T-cell (primary cell): ENCODE results near the gene ACSF3. TPM values are rescaled to one million over a fixed set of nuclear protein-coding genes. Genes with fewer than 3 reads are reported as not detected.
A peak's percentile ranks its signal among the peaks of the same experiment; 100 is the strongest.

Experiments used
- ATAC-seq, 4 experiments: fragments of 200-7000 bp in 3 of 4; fragments of 150-1000 bp in 1 of 4; cut with Tn5 transposase; replicated peaks in 1 of 4; 1 replicate in 3 of 4; 2 replicates in 1 of 4; pipeline ENCODE4 v1.10.0; 2021; ENCODE audit warnings: moderate library complexity in 3 of 4, mild to moderate bottlenecking in 2 of 4, moderate number of reproducible peaks in 1 of 4
- CTCF ChIA-PET, 2 donors: fragments of 300-600 bp; sonication (Branson Sonifier 250); formaldehyde crosslinking; loops; one replicate each; lab custom pipeline; 2022; ENCODE audit warnings: antibody characterized with exemption in 2 of 2; lab: Charles Lee
- POLR2A ChIA-PET, 2 donors: fragments of 300-600 bp; sonication (Branson Sonifier 250); formaldehyde crosslinking; loops; one replicate each; lab custom pipeline; 2022; ENCODE audit warnings: antibody characterized with exemption in 2 of 2; lab: Charles Lee
- DNase-seq, 35 experiments: peaks; one replicate each; pipeline versions ENCODE4 v3.0.0 to v3.0.0-alpha.2; 2013 to 2023
- H3K27ac ChIP-seq: one replicate; pipeline ENCODE4 v1.5.1; 2013; ENCODE audit warnings: low read length
- H3K27me3 ChIP-seq, 2 experiments: replicated peaks in 1 of 2; 1 replicate in 1 of 2; 2 replicates in 1 of 2; pipeline versions ENCODE4 v1.6.1 to v1.7.0; 2013; ENCODE audit warnings: low read length in 1 of 2, mixed read lengths in 1 of 2; ENCODE audit not compliant: control insufficient read depth in 2 of 2, insufficient read depth in 2 of 2; ENCODE audit errors: extremely low read depth in 1 of 2
- H3K36me3 ChIP-seq, 2 donors: 1 replicate in 1 of 2; 2 replicates in 1 of 2; pipeline versions ENCODE4 v1.6.1 to v1.7.0; 2013; ENCODE audit warnings: low read length in 1 of 2; ENCODE audit not compliant: control insufficient read depth in 2 of 2, insufficient read depth in 1 of 2; ENCODE audit errors: extremely low read depth in 1 of 2
- H3K4me1 ChIP-seq, 2 experiments: 1 replicate in 1 of 2; 2 replicates in 1 of 2; pipeline versions ENCODE4 v1.6.1 to v1.7.0; 2013; ENCODE audit warnings: low read length in 2 of 2, mixed read lengths in 1 of 2; ENCODE audit not compliant: insufficient read depth in 2 of 2, control insufficient read depth in 1 of 2; ENCODE audit errors: extremely low read depth in 1 of 2
- H3K4me3 ChIP-seq, 2 donors: 1 replicate in 1 of 2; 2 replicates in 1 of 2; pipeline versions ENCODE4 v1.5.1 to v1.7.0; 2013; ENCODE audit warnings: mild to moderate bottlenecking in 2 of 2, low read length in 1 of 2, moderate library complexity in 1 of 2; ENCODE audit not compliant: control insufficient read depth in 1 of 2; ENCODE audit errors: extremely low read depth in 1 of 2
- H3K9me3 ChIP-seq: 2 replicates; pipeline ENCODE4 v1.7.0; 2013
- H3K27ac Mint-ChIP-seq, 2 donors: one replicate each; pipeline ENCODE4 v1.8.0; 2020 to 2021; ENCODE audit warnings: mild to moderate bottlenecking in 2 of 2, mixed read lengths in 2 of 2
- H3K27me3 Mint-ChIP-seq, 2 donors: one replicate each; pipeline ENCODE4 v1.8.0; 2021 to 2022; ENCODE audit warnings: mixed read lengths in 2 of 2
- H3K36me3 Mint-ChIP-seq: one replicate; pipeline ENCODE4 v1.8.0; 2021; ENCODE audit warnings: mixed read lengths
- H3K4me1 Mint-ChIP-seq, 3 donors: one replicate each; pipeline ENCODE4 v1.8.0; 2020 to 2022; ENCODE audit warnings: mixed read lengths in 3 of 3, mild to moderate bottlenecking in 1 of 3
- H3K4me3 Mint-ChIP-seq, 3 donors: one replicate each; pipeline ENCODE4 v1.8.0; 2020 to 2022; ENCODE audit warnings: mild to moderate bottlenecking in 3 of 3, mixed read lengths in 3 of 3, moderate library complexity in 3 of 3
- H3K9me3 Mint-ChIP-seq, 3 donors: one replicate each; pipeline ENCODE4 v1.8.0; 2020 to 2022; ENCODE audit warnings: mixed read lengths in 3 of 3
- WGBS: methylation state at CpG from one replicate; pipeline ENCODE4 v1.1.5; 2013; ENCODE audit warnings: missing lambda C conversion rate; ENCODE audit not compliant: insufficient coverage; 5-methylcytosine and 5-hydroxymethylcytosine counted together
- total RNA-seq, 35 experiments: library from RNA in 6 of 35; stranded (reverse) in 6 of 35; fragments of 120-200 nt in 1 of 35; gene quantifications; one replicate each; pipeline versions ENCODE4 v1.2.1 to v1.2.4 and lab custom pipeline; 2013 to 2026

ACSF3 gene
- total RNA-seq, 5 donors from 2014 or later (not counting 1 experiment from before 2014, with no cell fraction given), result 70.5 to 102 (median 79.9) TPM

DNA sequence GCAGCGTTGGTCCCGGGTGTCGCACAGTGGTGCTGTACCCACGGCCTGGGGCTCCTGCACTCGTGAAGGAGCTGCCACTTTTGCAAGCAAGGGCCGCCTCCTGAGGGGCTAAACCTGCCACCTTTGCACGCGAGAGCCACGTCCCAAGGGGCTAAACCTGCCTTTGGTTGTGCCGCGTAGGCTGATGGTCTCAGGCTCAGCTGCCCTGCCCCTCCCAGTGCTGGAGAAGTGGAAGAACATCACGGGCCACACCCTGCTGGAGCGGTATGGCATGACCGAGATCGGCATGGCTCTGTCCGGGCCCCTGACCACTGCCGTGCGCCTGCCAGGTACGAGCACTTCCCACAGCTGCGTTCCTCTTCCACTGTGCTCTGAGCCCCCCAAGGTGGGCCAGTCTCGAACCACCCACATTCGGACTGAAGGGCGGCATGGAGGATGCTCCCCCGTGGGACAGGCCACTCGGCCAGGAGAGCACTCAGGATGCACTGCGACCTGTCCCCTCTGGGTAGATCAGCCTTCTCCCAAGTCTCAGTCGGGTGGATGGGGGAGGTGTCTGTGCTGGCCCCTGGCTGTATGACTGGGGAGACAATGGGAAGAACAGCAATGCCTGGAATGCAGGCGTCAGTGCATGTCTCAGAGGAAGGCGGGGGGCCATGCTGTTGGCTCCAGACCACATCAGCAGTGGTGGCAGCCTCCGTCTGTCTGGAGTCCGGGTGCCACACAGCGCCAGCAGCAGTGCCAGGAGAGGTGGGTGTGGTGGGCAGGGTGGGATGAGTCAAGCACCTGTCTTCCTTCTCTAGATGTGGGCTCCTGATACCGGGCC, 20.7 kb downstream of the ACSF3 start:
- no peak for ATAC-seq
- 85% methylated on average over 29 of the region's 33 CpGs for WGBS

DNA sequence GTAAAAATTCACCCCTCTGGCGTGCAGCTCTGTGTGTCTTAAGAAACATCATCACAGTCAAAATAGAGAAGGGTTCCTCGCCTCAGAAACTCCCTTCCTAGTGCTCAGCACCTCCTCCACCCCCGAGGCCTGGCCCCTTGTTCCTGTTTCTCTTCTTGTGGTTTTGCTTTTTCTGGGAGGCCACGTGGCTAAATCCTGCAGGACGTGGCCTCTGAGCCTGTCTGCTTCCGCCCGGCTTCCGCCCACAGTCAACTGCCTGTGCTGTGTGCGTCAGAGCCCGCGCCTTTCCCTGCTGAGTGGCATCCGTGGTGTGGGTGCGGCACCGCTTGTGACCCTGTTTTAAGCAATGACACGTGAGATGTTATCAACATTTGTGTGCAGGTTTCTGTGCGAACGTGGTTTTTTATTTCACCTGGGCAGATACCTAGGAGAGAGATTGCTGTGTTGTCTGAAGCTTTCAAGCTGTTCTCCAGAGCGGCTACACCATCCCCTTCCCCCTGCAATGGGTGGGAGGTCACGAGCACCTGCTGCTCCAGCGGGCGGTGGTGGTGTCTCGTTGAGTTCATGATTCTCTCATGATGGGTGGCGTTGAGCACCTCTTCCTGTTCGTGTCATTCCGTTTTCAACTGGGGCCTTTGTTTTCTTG, 21.7 kb downstream of the ACSF3 start:
- H3K4me3 Mint-ChIP-seq, result peak overlapping the region; percentile 76 to 91 (median 80)
- Histone ChIP-seq H3K27ac (peak overlapping the region; percentile 86), H3K9me3 (no peaks in the 10 kb centered on the region), H3K4me1 (peaks cover 34 to 67% of the 10 kb centered on the region in 2 experiments), H3K4me3 (peak overlapping the region in 1 of 2 donors; percentile 21), H3K27me3 (no peaks in the 10 kb centered on the region), H3K36me3 (peaks cover 10 to 51% of the 10 kb centered on the region in 2 donors)
- ATAC-seq (peak; percentile 91 to 95 (median 95)), DNase-seq (peak; percentile 75 to 99 (median 94))
- POLR2A ChIA-PET, result interaction anchor here in 1 of 2 donors (1.0 kb wide), 1 partner anchor 18 kb away, joined by 4 read pairs; no protein-coding TSS in a partner anchor
- 1% methylated on average over 19 of the region's 25 CpGs for WGBS
- peaks cover 38% of the 10 kb centered on the region for H3K36me3 Mint-ChIP-seq
- CTCF ChIA-PET, result interaction anchor here in 1 of 2 donors (0.6 to 1.6 kb wide), 4 partner anchors 17 to 495 kb away, joined by 3 to 7 read pairs (median 4); no protein-coding TSS in a partner anchor
- H3K9me3 Mint-ChIP-seq, result no peaks in the 10 kb centered on the region
- peaks cover 47 to 58% (median 50%) of the 10 kb centered on the region in 3 donors for H3K4me1 Mint-ChIP-seq
- peak overlapping the region; percentile 96 to 98 for H3K27ac Mint-ChIP-seq
- no peaks in the 10 kb centered on the region for H3K27me3 Mint-ChIP-seq

More for the DNA sequence above, 20.7 kb downstream of the ACSF3 start:
- H3K4me3 Mint-ChIP-seq, result peak overlapping the region; percentile 76 to 91 (median 80)
- peak overlapping the region; percentile 21 to 53 for H3K4me3 ChIP-seq
- H3K27ac Mint-ChIP-seq, result peak overlapping the region; percentile 96 to 98
- no peaks in the 10 kb centered on the region for H3K27me3 Mint-ChIP-seq
- H3K9me3 Mint-ChIP-seq, result no peaks in the 10 kb centered on the region
- CTCF ChIA-PET, result interaction anchor here in 1 of 2 donors (0.6 to 1.6 kb wide), 2 partner anchors 17 to 34 kb away, joined by 6 to 7 read pairs; no protein-coding TSS in a partner anchor
- H3K27ac ChIP-seq, result peak overlapping the region; percentile 86
- H3K4me1 Mint-ChIP-seq, result peaks cover 47 to 48% (median 47%) of the 10 kb centered on the region in 3 donors
- H3K9me3 ChIP-seq, result no peaks in the 10 kb centered on the region
- peaks cover 32% of the 10 kb centered on the region for H3K36me3 Mint-ChIP-seq
- H3K27me3 ChIP-seq, result no peaks in the 10 kb centered on the region
- peak in 5 of 35 experiments; percentile 3 to 64 (median 41) for DNase-seq
- peaks cover 10 to 50% of the 10 kb centered on the region in 2 donors for H3K36me3 ChIP-seq
- peaks cover 34 to 57% of the 10 kb centered on the region in 2 experiments for H3K4me1 ChIP-seq
- POLR2A ChIA-PET, result no interaction called here

DNA sequence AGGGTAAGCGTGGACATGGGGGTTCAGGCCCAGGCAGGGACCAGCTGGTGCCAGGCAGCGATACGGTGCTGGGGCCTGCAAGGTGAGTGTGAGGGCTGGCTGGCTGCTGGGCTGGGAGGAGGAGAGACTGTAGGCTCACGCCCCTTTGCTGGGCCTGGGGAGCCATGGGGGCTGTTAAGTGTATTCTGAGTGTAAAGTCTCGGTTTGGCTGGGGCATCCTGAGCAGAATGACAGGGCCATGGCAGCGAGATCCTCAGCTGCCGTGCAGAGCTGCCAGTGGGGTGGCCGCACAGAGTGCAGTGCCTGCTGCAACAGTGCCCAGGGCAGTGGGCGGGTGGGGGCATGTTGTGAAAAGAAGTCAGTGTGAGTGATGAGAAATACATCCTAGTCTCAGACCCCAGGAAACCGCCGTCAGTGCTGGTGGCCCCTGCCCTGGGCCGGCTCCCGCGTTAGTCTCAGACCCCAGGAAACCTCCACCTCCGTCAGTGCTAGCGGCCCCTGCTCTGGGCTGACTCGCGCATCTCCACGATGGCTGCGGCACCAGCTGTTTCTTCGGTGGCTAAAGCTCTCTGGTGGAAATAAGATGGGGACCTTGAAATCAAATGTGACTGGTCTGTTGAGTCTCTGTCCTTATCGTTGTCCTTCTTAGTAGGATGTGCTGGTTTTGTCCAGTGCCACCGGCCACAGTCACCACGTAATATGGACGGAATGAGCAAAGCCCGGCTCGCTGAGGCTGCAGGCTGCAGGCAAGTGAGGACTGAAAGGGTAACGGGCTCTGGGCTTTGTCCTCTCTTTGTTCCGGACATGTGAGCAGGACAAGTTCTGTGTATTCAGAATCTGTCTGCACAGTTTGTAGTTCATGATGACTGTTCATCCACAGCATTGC, 22.9 kb downstream of the ACSF3 start:
- Mint-ChIP-seq H3K4me1 (peaks cover 47 to 65% (median 51%) of the 10 kb centered on the region in 3 donors), H3K27ac (peak overlapping the region; percentile 96 to 98), H3K4me3 (peak overlapping the region in 2 of 3 donors; percentile 37 to 91), H3K9me3 (no peaks in the 10 kb centered on the region), H3K27me3 (no peaks in the 10 kb centered on the region), H3K36me3 (peaks cover 43% of the 10 kb centered on the region)
- Histone ChIP-seq H3K27me3 (no peaks in the 10 kb centered on the region), H3K4me3 (no peak overlapping the region), H3K4me1 (peaks cover 35 to 72% of the 10 kb centered on the region in 2 experiments), H3K9me3 (no peaks in the 10 kb centered on the region), H3K27ac (peak overlapping the region; percentile 86), H3K36me3 (peaks cover 10 to 50% of the 10 kb centered on the region in 2 donors)
- CTCF ChIA-PET, result interaction anchor here in 1 of 2 donors (0.6 to 1.6 kb wide), 3 partner anchors 18 to 496 kb away, joined by 3 to 7 read pairs (median 3); no protein-coding TSS in a partner anchor
- 91% methylated on average over 20 of the region's 29 CpGs for WGBS
- ATAC-seq, result no peak
- peak in 1 of 35 experiments; percentile 2 for DNase-seq
- POLR2A ChIA-PET, result interaction anchor here in 1 of 2 donors (1.0 kb wide), 1 partner anchor 19 kb away, joined by 4 read pairs; no protein-coding TSS in a partner anchor

DNA sequence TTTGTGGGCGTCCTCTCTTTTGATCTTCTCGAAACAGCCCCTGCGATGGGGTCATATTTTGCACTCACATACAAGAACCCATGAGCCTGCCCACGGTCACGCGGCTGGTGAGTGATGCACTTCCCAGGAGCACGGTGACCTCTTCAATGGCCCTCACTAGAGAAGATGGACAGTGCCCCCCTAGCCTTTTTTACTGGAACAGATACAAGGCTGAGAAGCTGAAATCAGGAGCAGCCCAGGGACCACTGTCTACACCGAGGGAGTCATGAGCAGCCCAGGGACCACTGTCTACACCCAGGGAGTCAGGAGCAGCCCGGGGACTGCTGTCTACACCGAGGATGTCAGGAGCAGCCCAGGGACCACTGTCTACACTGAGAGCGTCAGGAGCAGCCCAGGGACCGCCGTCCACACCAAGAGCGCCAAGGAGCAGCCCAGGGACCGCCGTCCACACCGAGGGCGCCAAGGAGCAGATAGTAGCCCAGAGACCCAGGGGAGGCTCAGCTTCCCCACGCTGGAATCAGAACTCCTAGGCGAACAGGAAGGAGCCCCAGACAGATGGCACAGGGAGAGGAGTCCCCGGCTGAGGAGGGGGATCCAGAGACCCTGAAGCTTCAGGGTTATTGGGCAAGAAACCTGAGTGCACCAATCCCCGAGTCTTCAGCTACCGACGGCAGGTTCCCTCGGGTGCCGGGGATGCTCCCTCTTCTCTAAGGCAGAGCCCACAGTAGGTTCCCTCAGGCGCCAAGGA, 23.7 kb downstream of the ACSF3 start:
- peak overlapping the region in 1 of 3 donors; percentile 91 for H3K4me3 Mint-ChIP-seq
- H3K36me3 ChIP-seq, result peaks cover 10 to 41% of the 10 kb centered on the region in 2 donors

DNA sequence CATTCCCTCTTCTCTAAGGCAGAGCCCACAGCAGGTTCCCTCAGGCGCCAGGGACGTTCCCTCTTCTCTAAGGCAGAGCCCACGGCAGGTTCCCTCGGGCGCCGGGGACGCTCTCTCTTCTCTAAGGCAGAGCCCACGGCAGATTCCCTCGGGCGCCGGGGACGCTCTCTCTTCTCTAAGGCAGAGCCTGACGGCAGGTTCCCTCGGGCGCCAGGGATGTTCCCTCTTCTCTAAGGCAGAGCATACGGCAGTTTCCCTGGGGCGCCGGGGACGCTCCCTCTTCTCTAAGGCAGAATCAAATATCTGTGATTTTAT, 24.3 kb downstream of the ACSF3 start:
- Mint-ChIP-seq H3K4me3 (peak overlapping the region in 1 of 3 donors; percentile 56), H3K27me3 (no peaks in the 10 kb centered on the region), H3K4me1 (peaks cover 56 to 73% (median 59%) of the 10 kb centered on the region in 3 donors), H3K27ac (peak overlapping the region; percentile 74 to 76), H3K9me3 (no peaks in the 10 kb centered on the region), H3K36me3 (peaks cover 43% of the 10 kb centered on the region)
- no peak for DNase-seq
- POLR2A ChIA-PET, result interaction anchor here in 1 of 2 donors (0.5 kb wide), 1 partner anchor 28 kb away, joined by 3 read pairs; no protein-coding TSS in a partner anchor
- Histone ChIP-seq H3K27me3 (no peaks in the 10 kb centered on the region), H3K4me1 (peaks cover 38 to 82% of the 10 kb centered on the region in 2 experiments), H3K4me3 (no peak overlapping the region), H3K27ac (peak overlapping the region; percentile 26), H3K9me3 (no peaks in the 10 kb centered on the region), H3K36me3 (peaks cover 5 to 36% of the 10 kb centered on the region in 2 donors)
- CTCF ChIA-PET, result no interaction called here
- WGBS, result 66% methylated on average over 11 of the region's 19 CpGs
- no peak for ATAC-seq

More for the DNA sequence above, 23.7 kb downstream of the ACSF3 start:
- Histone ChIP-seq H3K9me3 (no peaks in the 10 kb centered on the region), H3K27me3 (no peaks in the 10 kb centered on the region), H3K4me3 (no peak overlapping the region), H3K27ac (peak overlapping the region; percentile 26), H3K4me1 (peaks cover 39 to 80% of the 10 kb centered on the region in 2 experiments)
- H3K36me3 Mint-ChIP-seq, result peaks cover 43% of the 10 kb centered on the region
- H3K9me3 Mint-ChIP-seq, result no peaks in the 10 kb centered on the region
- no peaks in the 10 kb centered on the region for H3K27me3 Mint-ChIP-seq
- H3K27ac Mint-ChIP-seq, result peak overlapping the region; percentile 86 to 96
- ChIA-PET POLR2A (interaction anchor here in 1 of 2 donors (0.5 kb wide), 1 partner anchor 28 kb away, joined by 3 read pairs; no protein-coding TSS in a partner anchor), CTCF (no interaction called here)
- DNase-seq (no peak), ATAC-seq (no peak)
- WGBS, result 89% methylated on average over 22 of the region's 27 CpGs
- peaks cover 50 to 68% (median 54%) of the 10 kb centered on the region in 3 donors for H3K4me1 Mint-ChIP-seq
